Loucy (cell line): ENCODE results near the gene RCAN1.

Source experiments
- H2AFZ ChIP-seq: fragments of 200-600 bp; sonication (generic); 2 replicates; pipeline ENCODE4 v1.6.0; 2016; ENCODE audit warnings: antibody characterized with exemption, mild to moderate bottlenecking, low read length, moderate library complexity
- H3F3A ChIP-seq: fragments of 200-600 bp; 2 replicates; pipeline ENCODE4 v1.6.0; 2016; ENCODE audit warnings: antibody characterized with exemption, low read depth, mild to moderate bottlenecking
- H3K27me3 ChIP-seq: fragments of 200-600 bp; sonication (generic); 2 replicates; pipeline ENCODE4 v1.6.1; 2014; ENCODE audit warnings: low read length, mild to moderate bottlenecking; ENCODE audit not compliant: insufficient read depth, poor library complexity, severe bottlenecking
- H3K36me3 ChIP-seq: fragments of 200-600 bp; sonication (generic); 2 replicates; pipeline ENCODE4 v1.6.1; 2016; ENCODE audit warnings: low read length; ENCODE audit not compliant: insufficient read depth
- H3K4me1 ChIP-seq: fragments of 200-600 bp; sonication (generic); 2 replicates; pipeline ENCODE4 v1.5.1; 2014; ENCODE audit warnings: low read length, mild to moderate bottlenecking; ENCODE audit not compliant: insufficient read depth, poor library complexity, severe bottlenecking
- H3K4me2 ChIP-seq: fragments of 200-600 bp; sonication (generic); 2 replicates; pipeline ENCODE4 v1.6.0; 2014; ENCODE audit warnings: antibody characterized with exemption, low read length, low read depth, mild to moderate bottlenecking; ENCODE audit not compliant: poor library complexity, severe bottlenecking
- H3K4me3 ChIP-seq: fragments of 200-600 bp; sonication (generic); 2 replicates; pipeline ENCODE4 v1.5.1; 2014; ENCODE audit warnings: low read length, mild to moderate bottlenecking, mixed read lengths; ENCODE audit not compliant: poor library complexity, severe bottlenecking
- H3K79me2 ChIP-seq: fragments of 200-600 bp; sonication (generic); 2 replicates; pipeline ENCODE4 v1.6.1; 2014; ENCODE audit warnings: low read length; ENCODE audit not compliant: insufficient read depth
- H3K9ac ChIP-seq: fragments of 200-600 bp; sonication (generic); 2 replicates; pipeline ENCODE4 v1.6.0; 2014; ENCODE audit warnings: mild to moderate bottlenecking, low read depth, low read length, moderate library complexity; ENCODE audit not compliant: poor library complexity, severe bottlenecking
- H3K9me2 ChIP-seq: fragments of 200-600 bp; sonication (generic); replicated peaks from 2 replicates; pipeline ENCODE4 v1.6.1; 2016; ENCODE audit warnings: low read depth, low read length, mixed read lengths
- H3K9me3 ChIP-seq: fragments of 200-600 bp; sonication (generic); 2 replicates; pipeline ENCODE4 v1.6.1; 2014; ENCODE audit warnings: mild to moderate bottlenecking, antibody characterized with exemption, low read length, low read depth; ENCODE audit not compliant: insufficient read depth
- H4K20me1 ChIP-seq: fragments of 200-600 bp; sonication (generic); 2 replicates; pipeline ENCODE4 v1.6.0; 2014; ENCODE audit warnings: antibody characterized with exemption, low read length, mild to moderate bottlenecking; ENCODE audit not compliant: insufficient read depth, poor library complexity, severe bottlenecking
- EZH2phosphoT487 ChIP-seq: fragments of 200-600 bp; IDR thresholded peaks from 2 replicates; pipeline ENCODE4 v1.6.1; 2018; ENCODE audit warnings: antibody characterized with exemption, mild to moderate bottlenecking, moderate library complexity, borderline replicate concordance
- TF ChIP-seq, protein P1 (sequence below): fragments of 200-600 bp; sonication (generic); conservative IDR thresholded peaks from 2 replicates; pipeline ENCODE4 v1.5.1; 2014; ENCODE audit warnings: mild to moderate bottlenecking, antibody characterized with exemption, low read length

The RCAN1 gene

DNA sequence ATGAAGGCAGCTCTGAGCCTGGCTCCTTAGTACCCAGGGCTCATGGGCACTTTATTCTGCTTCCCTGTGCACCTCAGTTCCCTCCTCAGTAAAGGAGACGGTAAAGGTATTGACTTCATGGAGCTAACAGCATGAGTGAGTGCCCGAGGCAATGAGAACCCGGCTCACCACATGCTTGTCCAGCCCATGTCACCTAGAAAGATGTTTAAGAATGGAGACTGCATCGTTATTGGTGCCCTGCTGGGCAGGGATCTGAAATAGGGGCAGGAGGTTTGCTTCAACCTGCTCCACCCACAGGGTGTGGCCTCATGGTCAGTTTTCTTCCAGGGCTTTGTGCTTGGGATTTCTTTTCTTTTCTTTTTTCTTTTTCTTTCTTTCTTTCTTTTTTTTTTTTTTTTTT lies 95.9 kb downstream of the RCAN1 start:
- no peaks in the 10 kb centered on the region for H3K9me2 ChIP-seq
- TF ChIP-seq, protein P1, sequence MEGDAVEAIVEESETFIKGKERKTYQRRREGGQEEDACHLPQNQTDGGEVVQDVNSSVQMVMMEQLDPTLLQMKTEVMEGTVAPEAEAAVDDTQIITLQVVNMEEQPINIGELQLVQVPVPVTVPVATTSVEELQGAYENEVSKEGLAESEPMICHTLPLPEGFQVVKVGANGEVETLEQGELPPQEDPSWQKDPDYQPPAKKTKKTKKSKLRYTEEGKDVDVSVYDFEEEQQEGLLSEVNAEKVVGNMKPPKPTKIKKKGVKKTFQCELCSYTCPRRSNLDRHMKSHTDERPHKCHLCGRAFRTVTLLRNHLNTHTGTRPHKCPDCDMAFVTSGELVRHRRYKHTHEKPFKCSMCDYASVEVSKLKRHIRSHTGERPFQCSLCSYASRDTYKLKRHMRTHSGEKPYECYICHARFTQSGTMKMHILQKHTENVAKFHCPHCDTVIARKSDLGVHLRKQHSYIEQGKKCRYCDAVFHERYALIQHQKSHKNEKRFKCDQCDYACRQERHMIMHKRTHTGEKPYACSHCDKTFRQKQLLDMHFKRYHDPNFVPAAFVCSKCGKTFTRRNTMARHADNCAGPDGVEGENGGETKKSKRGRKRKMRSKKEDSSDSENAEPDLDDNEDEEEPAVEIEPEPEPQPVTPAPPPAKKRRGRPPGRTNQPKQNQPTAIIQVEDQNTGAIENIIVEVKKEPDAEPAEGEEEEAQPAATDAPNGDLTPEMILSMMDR = no peak
- TF ChIP-seq EZH2phosphoT487 = no peak
- H3K4me1 ChIP-seq = peaks cover 8% of the 10 kb centered on the region
- no peak overlapping the region for H3K9ac ChIP-seq
- H3K27me3 ChIP-seq = no peaks in the 10 kb centered on the region
- H3K4me3 ChIP-seq = no peak overlapping the region
- H3K9me3 ChIP-seq = no peaks in the 10 kb centered on the region
- no peaks in the 10 kb centered on the region for H3F3A ChIP-seq
- no peaks in the 10 kb centered on the region for H3K79me2 ChIP-seq
- H2AFZ ChIP-seq = no peak overlapping the region
- no peaks in the 10 kb centered on the region for H4K20me1 ChIP-seq
- H3K36me3 ChIP-seq = peaks cover 16% of the 10 kb centered on the region; the same call in 1 of the 2 replicates
- no peak overlapping the region for H3K4me2 ChIP-seq

DNA sequence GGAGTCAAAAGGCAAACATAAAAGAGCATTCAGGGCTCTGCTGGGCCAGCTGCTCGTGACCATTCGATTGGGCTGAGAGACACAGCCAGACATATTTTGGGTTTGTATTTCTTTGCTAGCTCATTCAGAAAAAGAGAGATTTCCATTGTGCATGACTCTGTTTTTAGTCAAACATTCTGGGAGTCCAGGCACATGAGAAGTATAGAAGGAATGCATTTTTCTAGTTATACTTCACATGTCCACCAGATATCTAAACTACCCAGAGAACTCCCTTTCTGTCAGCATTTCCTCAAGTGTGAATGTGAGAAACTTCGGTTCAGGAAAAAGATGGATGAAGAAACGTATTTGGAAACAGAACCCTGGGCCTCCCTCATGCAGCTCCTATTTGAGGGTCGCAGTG lies 96.6 kb downstream of the RCAN1 start:
- peaks cover 16% of the 10 kb centered on the region; the same call in 1 of the 2 replicates for H3K36me3 ChIP-seq

DNA sequence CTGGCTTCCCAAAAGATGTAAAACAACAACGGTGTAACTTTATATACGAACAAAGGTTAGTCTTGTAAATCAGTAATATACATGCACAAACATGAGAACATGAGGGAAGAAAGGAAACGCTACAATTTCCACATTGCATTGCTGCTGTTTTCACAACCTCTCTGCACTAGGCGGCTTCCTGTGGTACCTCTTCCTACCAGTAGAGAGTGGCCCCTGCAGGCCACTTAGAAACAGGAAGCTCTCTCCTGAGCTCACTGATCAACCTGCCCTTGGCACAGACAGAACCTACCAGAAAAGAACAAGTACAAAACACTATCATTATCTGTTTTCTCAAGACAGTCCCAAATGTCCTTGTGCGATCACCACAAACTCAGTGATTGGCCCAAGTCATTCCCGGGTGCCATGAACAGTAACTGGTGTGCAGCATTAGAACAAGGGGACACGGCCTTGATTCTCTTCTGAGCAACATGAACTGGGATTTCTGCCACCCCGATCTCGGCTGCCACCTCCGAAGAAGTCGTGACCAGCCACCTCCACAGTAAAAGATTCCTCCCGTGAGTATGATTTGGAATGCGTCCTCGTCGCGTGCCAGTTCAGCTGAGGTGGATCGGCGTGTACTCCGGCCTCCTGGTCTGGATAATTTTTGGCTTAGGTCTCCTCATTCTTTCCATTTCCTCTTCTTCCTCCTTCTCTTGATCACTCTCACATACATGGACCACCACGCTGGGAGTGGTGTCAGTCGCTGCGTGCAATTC lies 97.2 kb downstream of the RCAN1 start:
- no peak overlapping the region for H3K4me2 ChIP-seq
- no peaks in the 10 kb centered on the region for H3F3A ChIP-seq
- peak overlapping the region; percentile 26 for H3K9ac ChIP-seq
- H3K4me1 ChIP-seq = peaks cover 8% of the 10 kb centered on the region
- no peaks in the 10 kb centered on the region for H3K27me3 ChIP-seq
- H3K79me2 ChIP-seq = no peaks in the 10 kb centered on the region
- TF ChIP-seq EZH2phosphoT487 = no peak
- TF ChIP-seq, protein P1 = peak; percentile 70
- H3K4me3 ChIP-seq = no peak overlapping the region
- no peaks in the 10 kb centered on the region for H3K9me2 ChIP-seq
- H3K36me3 ChIP-seq = peaks cover 12% of the 10 kb centered on the region; the same call in 1 of the 2 replicates
- H3K9me3 ChIP-seq = no peaks in the 10 kb centered on the region
- peak overlapping the region; percentile 72 for H2AFZ ChIP-seq
- H4K20me1 ChIP-seq = no peaks in the 10 kb centered on the region

More for the DNA sequence above, 96.6 kb downstream of the RCAN1 start:
- no peaks in the 10 kb centered on the region for H3K9me2 ChIP-seq
- no peak overlapping the region for H3K9ac ChIP-seq
- TF ChIP-seq, protein P1 = no peak
- no peak for TF ChIP-seq EZH2phosphoT487
- H3K4me2 ChIP-seq = no peak overlapping the region
- no peaks in the 10 kb centered on the region for H3K27me3 ChIP-seq
- H3K4me3 ChIP-seq = no peak overlapping the region
- no peak overlapping the region for H2AFZ ChIP-seq
- no peaks in the 10 kb centered on the region for H3K79me2 ChIP-seq
- H3K9me3 ChIP-seq = no peaks in the 10 kb centered on the region
- H4K20me1 ChIP-seq = no peaks in the 10 kb centered on the region
- H3K4me1 ChIP-seq = peaks cover 8% of the 10 kb centered on the region
- no peaks in the 10 kb centered on the region for H3F3A ChIP-seq
